GM19467 (cell line): Measurements from ENCODE around the gene OR4A47.
"Not testable (repeated sequence)": the region's sequence is repeated elsewhere in the genome, so short reads cannot be mapped to it uniquely, and the experiment has no call there.

Experiments used
- ATAC-seq: cut with Tn5 transposase; IDR thresholded peaks from one replicate; pipeline ENCODE4 v1.9.1; 2021; ENCODE audit warnings: mild to moderate bottlenecking, moderate library complexity; ENCODE audit not compliant: unreplicated experiment

The OR4A47 gene

GRCh38 chr11:48488493-48488892, at the start of gene OR4A47:
Gene OR4A47, plus strand, starts transcription at chr11:48488793. Its CDS starts 0 bp downstream, at chr11:48488793.
- ATAC-seq = not testable (repeated sequence)

GRCh38 chr11:48455909-48456308, 32.7 kb upstream of the OR4A47 start:
- not testable (repeated sequence) for ATAC-seq

- ATAC-seq = not testable (repeated sequence)
Observed at GRCh38 chr11:48473966-48474365, 14.6 kb upstream of the OR4A47 start.

- ATAC-seq = not testable (repeated sequence)
Observed at GRCh38 chr11:48474703-48475102, 13.9 kb upstream of the OR4A47 start.

- not testable (repeated sequence) for ATAC-seq
Observed at GRCh38 chr11:48506169-48506568, 17.6 kb downstream of the OR4A47 start.

GRCh38 chr11:48538991-48539390, 50.4 kb downstream of the OR4A47 start:
- no peak for ATAC-seq
